Ascending aorta (tissue), 2 donors: ENCODE data around the gene SMG6. TPM values are rescaled to one million over a fixed set of nuclear protein-coding genes. Genes with fewer than 3 reads are reported as not detected.

ENCODE experiments used
- DNase-seq, 2 donors: peaks; one replicate each; pipeline ENCODE4 v3.0.0-alpha.2; 2019; ENCODE audit warnings: low spot score in 2 of 2
- H3K27ac ChIP-seq, 2 donors: fragments of 200-600 bp; sonication (generic); one replicate each; pipeline ENCODE4 v1.5.1; 2016 to 2017; ENCODE audit warnings: mild to moderate bottlenecking in 1 of 2
- H3K27me3 ChIP-seq: fragments of 200-600 bp; sonication (generic); one replicate; pipeline ENCODE4 v1.5.1; 2017
- H3K36me3 ChIP-seq, 2 donors: fragments of 200-600 bp; sonication (generic); one replicate each; pipeline ENCODE4 v1.5.1; 2016
- H3K4me1 ChIP-seq, 2 donors: fragments of 200-600 bp; sonication (generic); one replicate each; pipeline ENCODE4 v1.5.1; 2016 to 2017; ENCODE audit warnings: mild to moderate bottlenecking in 1 of 2
- H3K4me3 ChIP-seq, 2 donors: fragments of 200-600 bp; sonication (generic); one replicate each; pipeline ENCODE4 v1.5.1; 2016 to 2017; ENCODE audit warnings: mild to moderate bottlenecking in 1 of 2
- H3K9me3 ChIP-seq, 2 donors: fragments of 200-600 bp; sonication (generic); one replicate each; pipeline ENCODE4 v1.5.1; 2016
- intact Hi-C: fragments of 100-400 bp; cut with DNase I; formaldehyde crosslinking; loops from one replicate; pipeline ENCODE4 v1.15.1; 2023
- total RNA-seq: library from RNA; depleted of rRNA; stranded (reverse); fragments of >200 nt; gene quantifications from one replicate; pipeline ENCODE4 v1.1.0, GENCODE V29; 2016
- TF ChIP-seq, protein P1 (sequence below), 3 experiments: fragments of 200-600 bp in 2 of 3; fragments of 450-650 bp in 1 of 3; sonication (generic) in 2 of 3; IDR thresholded peaks; one replicate each; pipeline ENCODE4 v1.5.1; 2016 to 2019; ENCODE audit warnings: antibody characterized with exemption in 3 of 3, mild to moderate bottlenecking in 1 of 3, moderate library complexity in 1 of 3

Gene SMG6
- total RNA-seq, 1 donor from 2014 or later = 50.8 TPM

DNA sequence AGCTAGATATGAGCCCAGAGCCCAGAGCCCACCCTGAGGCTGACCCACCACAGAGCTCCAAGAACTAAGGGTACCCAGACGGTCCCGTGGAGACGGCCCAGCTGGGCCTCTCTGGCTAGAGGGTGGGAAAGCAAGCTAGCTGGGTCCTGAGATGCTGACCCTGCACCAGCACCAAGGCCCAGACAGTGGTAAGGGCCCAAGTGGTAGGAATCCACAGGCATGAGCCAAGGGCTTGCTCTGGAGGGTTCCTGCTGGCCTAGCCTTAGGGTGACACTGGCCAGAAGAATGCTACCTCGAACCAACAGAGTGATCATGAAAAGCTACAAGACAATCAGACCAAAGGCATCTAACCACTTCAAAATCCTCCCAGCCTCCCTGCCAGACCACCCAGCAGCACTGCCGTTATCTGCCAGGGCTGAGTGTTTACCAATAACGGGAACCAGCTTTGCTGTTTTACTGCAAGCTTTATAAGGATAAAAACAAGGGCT, 235.5 kb downstream of the SMG6 start:
- intact Hi-C loops = no loop called here
- Histone ChIP-seq H3K27me3 (no peaks in the 10 kb centered on the region), H3K4me1 (peaks cover 0 to 9% of the 10 kb centered on the region in 2 donors), H3K4me3 (no peak overlapping the region), H3K9me3 (no peaks in the 10 kb centered on the region), H3K27ac (peak overlapping the region in 1 of 2 donors; percentile 53), H3K36me3 (peaks cover 19 to 61% of the 10 kb centered on the region in 2 donors)
- TF ChIP-seq, protein P1, sequence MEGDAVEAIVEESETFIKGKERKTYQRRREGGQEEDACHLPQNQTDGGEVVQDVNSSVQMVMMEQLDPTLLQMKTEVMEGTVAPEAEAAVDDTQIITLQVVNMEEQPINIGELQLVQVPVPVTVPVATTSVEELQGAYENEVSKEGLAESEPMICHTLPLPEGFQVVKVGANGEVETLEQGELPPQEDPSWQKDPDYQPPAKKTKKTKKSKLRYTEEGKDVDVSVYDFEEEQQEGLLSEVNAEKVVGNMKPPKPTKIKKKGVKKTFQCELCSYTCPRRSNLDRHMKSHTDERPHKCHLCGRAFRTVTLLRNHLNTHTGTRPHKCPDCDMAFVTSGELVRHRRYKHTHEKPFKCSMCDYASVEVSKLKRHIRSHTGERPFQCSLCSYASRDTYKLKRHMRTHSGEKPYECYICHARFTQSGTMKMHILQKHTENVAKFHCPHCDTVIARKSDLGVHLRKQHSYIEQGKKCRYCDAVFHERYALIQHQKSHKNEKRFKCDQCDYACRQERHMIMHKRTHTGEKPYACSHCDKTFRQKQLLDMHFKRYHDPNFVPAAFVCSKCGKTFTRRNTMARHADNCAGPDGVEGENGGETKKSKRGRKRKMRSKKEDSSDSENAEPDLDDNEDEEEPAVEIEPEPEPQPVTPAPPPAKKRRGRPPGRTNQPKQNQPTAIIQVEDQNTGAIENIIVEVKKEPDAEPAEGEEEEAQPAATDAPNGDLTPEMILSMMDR (IDR thresholded peaks at IDR 0.05) = no peak
- no peak for DNase-seq

DNA sequence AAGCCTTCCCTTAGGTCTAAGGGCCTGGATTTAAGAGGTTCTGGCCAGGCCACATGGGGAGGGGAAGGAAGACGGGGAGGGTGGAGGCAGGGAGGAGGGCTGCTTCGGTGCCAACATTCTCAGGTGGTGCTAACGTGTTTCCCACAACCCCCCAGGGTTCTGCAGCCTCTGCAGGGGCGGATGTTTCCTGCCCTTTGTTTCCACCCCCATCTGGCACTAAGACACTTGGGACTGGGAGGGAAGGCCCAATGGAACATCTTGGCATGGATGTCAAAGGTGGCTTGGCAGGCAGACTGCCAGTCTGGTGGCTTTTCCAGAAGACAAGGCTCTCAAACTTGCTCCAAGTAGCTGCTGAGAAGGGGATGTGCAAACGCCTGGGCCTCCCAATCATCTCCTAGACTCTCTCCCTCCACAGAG, 236.0 kb downstream of the SMG6 start:
- TF ChIP-seq, protein P1 (IDR thresholded peaks at IDR 0.05) = no peak
- no peaks in the 10 kb centered on the region for H3K9me3 ChIP-seq
- peaks cover 19 to 62% of the 10 kb centered on the region in 2 donors for H3K36me3 ChIP-seq
- H3K4me1 ChIP-seq = peaks cover 0 to 12% of the 10 kb centered on the region in 2 donors
- H3K27me3 ChIP-seq = no peaks in the 10 kb centered on the region
- DNase-seq = no peak
- H3K27ac ChIP-seq = peak overlapping the region; percentile 19 to 53
- intact Hi-C loops = no loop called here
- no peak overlapping the region for H3K4me3 ChIP-seq

DNA sequence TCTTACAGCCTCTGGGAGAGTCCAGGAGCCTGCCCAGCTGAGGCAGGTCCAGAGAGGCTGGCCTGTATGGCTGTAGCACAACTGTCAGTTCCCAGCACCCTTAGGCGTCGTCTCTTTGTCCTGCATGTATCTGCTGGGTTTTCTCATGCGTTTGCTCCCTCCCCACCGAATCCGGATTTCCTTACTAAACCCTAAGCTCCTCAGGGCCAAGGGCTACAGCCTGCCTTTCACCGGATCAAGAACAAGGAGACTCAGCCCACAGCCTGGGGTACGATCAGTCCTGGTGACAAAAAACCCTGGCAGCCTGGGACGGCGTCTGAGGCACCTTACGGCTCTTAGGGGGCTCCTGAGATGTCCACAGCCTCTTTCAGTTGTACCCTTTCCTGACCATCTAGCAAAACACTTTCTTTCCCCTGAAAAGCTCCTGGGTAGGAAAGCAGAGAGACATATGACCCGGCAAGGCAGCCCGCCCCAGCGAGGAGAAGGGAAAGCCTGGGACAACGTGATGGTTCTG, 236.5 kb downstream of the SMG6 start:
- Histone ChIP-seq H3K4me1 (peaks cover 0 to 14% of the 10 kb centered on the region in 2 donors), H3K27me3 (no peaks in the 10 kb centered on the region), H3K9me3 (no peaks in the 10 kb centered on the region), H3K27ac (peak overlapping the region; percentile 19 to 53), H3K4me3 (no peak overlapping the region), H3K36me3 (peaks cover 19 to 61% of the 10 kb centered on the region in 2 donors)
- DNase-seq = no peak
- intact Hi-C loops = no loop called here
- TF ChIP-seq, protein P1 (IDR thresholded peaks at IDR 0.05) = no peak

DNA sequence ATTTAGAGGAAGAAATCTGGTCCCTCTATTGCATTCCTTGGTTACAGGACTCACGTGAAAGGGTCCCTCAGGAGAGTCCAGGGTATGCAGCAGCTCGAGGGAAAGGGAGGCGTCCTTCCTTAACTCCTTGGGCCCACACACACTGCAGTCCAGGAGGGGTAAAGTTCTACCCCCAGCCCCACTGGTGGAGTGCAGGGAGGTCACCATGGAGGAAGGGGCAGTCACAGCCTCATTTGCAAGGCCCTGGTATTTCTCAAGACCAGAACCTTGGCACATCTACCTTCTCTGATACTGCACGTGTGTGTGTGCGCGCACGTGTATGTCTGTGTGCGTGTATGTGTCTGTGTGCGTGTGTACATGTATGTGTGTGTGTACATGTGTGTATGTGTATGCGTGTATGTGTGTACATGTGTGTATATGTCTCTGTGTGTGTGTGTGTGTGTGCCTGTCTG, 237.6 kb downstream of the SMG6 start:
- TF ChIP-seq, protein P1 (IDR thresholded peaks at IDR 0.05) = no peak
- Histone ChIP-seq H3K27ac (peak overlapping the region; percentile 41 to 51), H3K4me1 (peaks cover 0 to 14% of the 10 kb centered on the region in 2 donors), H3K36me3 (peaks cover 24 to 56% of the 10 kb centered on the region in 2 donors), H3K9me3 (no peaks in the 10 kb centered on the region), H3K27me3 (no peaks in the 10 kb centered on the region), H3K4me3 (no peak overlapping the region)
- intact Hi-C loops = no loop called here
- DNase-seq = no peak

DNA sequence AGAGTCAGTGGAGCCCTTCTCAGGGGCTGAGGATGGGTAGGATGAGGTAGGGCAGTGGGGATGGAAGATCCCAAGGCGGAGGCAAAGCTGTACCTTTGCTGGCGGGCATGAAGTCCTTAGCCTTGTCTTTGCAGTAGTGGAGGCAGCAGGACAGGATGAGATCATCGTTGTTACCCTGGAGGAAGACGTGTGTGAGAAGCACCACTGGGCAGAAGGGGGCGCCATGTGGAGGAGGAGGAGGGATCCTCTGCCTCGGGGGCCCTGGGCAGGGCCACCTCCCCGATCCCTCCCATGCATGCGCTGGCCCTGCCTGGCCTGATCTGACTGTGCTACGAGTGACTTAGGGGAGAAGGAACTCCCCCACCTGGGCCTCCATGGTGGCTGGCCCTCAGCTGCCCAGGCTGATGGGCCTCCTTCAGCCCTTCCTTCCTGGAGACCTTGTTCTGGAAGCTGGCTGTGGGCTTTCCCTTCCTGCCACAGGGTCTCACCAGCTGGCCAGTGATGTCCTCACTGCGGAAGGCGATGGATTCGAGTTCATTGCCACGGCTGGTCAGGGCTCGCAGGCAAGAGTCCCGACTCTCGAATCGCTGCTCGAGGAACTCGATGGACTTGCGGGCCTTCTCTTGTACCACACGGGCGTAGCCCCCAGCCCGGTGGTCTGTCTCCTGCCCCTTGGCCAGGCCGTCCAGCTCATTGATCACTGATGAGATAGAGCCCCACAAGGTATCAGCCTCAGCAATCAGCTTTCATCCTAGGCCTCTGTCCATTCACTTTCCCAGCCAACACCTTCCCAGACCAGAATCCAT, 238.4 kb downstream of the SMG6 start:
- Histone ChIP-seq H3K27me3 (no peaks in the 10 kb centered on the region), H3K4me1 (peaks cover 0 to 14% of the 10 kb centered on the region in 2 donors), H3K36me3 (peaks cover 26 to 55% of the 10 kb centered on the region in 2 donors), H3K4me3 (no peak overlapping the region), H3K9me3 (no peaks in the 10 kb centered on the region), H3K27ac (peak overlapping the region; percentile 41 to 51)
- intact Hi-C loops = no loop called here
- no peak for DNase-seq
- TF ChIP-seq, protein P1 (IDR thresholded peaks at IDR 0.05) = peak in 1 of 3 experiments; percentile 29
